Vagina (tissue), 2 donors: ENCODE data around the gene NRGN. TPM values are rescaled to one million over a fixed set of nuclear protein-coding genes. Genes with fewer than 3 reads are reported as not detected.

ENCODE experiments used
- DNase-seq, 2 donors: peaks; one replicate each; pipeline ENCODE4 v3.0.0-alpha.2; 2017; ENCODE audit errors: extremely low spot score in 2 of 2
- H3K27ac ChIP-seq: fragments of 200-600 bp; sonication (generic); one replicate; pipeline ENCODE4 v1.5.1; 2019
- H3K27me3 ChIP-seq: fragments of 200-600 bp; sonication (generic); one replicate; pipeline ENCODE4 v1.5.1; 2019
- H3K36me3 ChIP-seq, 2 donors: fragments of 200-600 bp; sonication (generic); one replicate each; pipeline ENCODE4 v1.5.1; 2017 to 2019
- H3K4me1 ChIP-seq: fragments of 200-600 bp; sonication (generic); one replicate; pipeline ENCODE4 v1.5.1; 2019
- H3K4me3 ChIP-seq, 2 donors: fragments of 200-600 bp; sonication (generic); 1 replicate in 1 of 2; 2 replicates in 1 of 2; pipeline ENCODE4 v1.5.1; 2016 to 2019
- H3K9me3 ChIP-seq: fragments of 200-600 bp; sonication (generic); one replicate; pipeline ENCODE4 v1.5.1; 2019
- CTCF ChIP-seq, 3 experiments: fragments of 450-650 bp in 2 of 3; fragments of 200-600 bp in 1 of 3; sonication (generic) in 1 of 3; IDR thresholded peaks; one replicate each; pipeline ENCODE4 v1.5.1; 2017 to 2019; ENCODE audit warnings: antibody characterized with exemption in 3 of 3, mild to moderate bottlenecking in 2 of 3, moderate library complexity in 2 of 3
- POLR2A ChIP-seq, 2 donors: fragments of 450-650 bp; IDR thresholded peaks; one replicate each; pipeline ENCODE4 v1.6.1; 2017; ENCODE audit warnings: antibody characterized with exemption in 2 of 2, mild to moderate bottlenecking in 2 of 2, moderate library complexity in 2 of 2
- POLR2AphosphoS5 ChIP-seq, 2 donors: sonication (generic); formaldehyde crosslinking; IDR thresholded peaks; one replicate each; pipeline ENCODE4 v1.9.0; 2017; ENCODE audit warnings: antibody characterized with exemption in 2 of 2, mild to moderate bottlenecking in 2 of 2, low read depth in 1 of 2; ENCODE audit not compliant: insufficient read depth in 1 of 2
- intact Hi-C: fragments of 100-400 bp; cut with DNase I; formaldehyde crosslinking; loops from one replicate; pipeline ENCODE4 v1.15.1; 2023
- total RNA-seq: library from RNA; depleted of rRNA; stranded (reverse); fragments of >200 nt; gene quantifications from one replicate; pipeline ENCODE4 v1.2.3, GENCODE V29; 2016

Gene NRGN
- total RNA-seq: 0.98 TPM

- Histone ChIP-seq H3K9me3 (no peaks in the 10 kb centered on the region), H3K4me3 (peak within 1 kb of the TSS; percentile 52 to 58), H3K27ac (no peak within 1 kb of the TSS), H3K36me3 (no peaks in the 10 kb centered on the region), H3K4me1 (peaks cover 19% of the 10 kb centered on the region), H3K27me3 (no peaks in the 10 kb centered on the region)
- DNase-seq: no peak
- no peak for TF ChIP-seq CTCF (IDR thresholded peaks at IDR 0.05)
- TF ChIP-seq POLR2AphosphoS5 (IDR thresholded peaks at IDR 0.05; ENCODE audit: insufficient read depth in 1 of 2, low read depth in 1 of 2): peak in 1 of 2 donors; percentile 36
- no peak for TF ChIP-seq POLR2A (IDR thresholded peaks at IDR 0.05)
- intact Hi-C loops: no loop called here
These were observed at the start of gene NRGN for GRCh38 chr11:124739479-124740276. TSS of gene NRGN (plus strand) at chr11:124739942. CDS start at chr11:124740085, 143 bp downstream.

GRCh38 chr11:124693142-124693541, 46.6 kb upstream of the NRGN start:
- H3K27me3 ChIP-seq: no peaks in the 10 kb centered on the region
- H3K27ac ChIP-seq: no peak overlapping the region
- TF ChIP-seq POLR2A (IDR thresholded peaks at IDR 0.05) (no peak), CTCF (IDR thresholded peaks at IDR 0.05) (no peak)
- no peaks in the 10 kb centered on the region for H3K4me1 ChIP-seq
- no peaks in the 10 kb centered on the region for H3K36me3 ChIP-seq
- DNase-seq: no peak
- H3K4me3 ChIP-seq: no peak overlapping the region
- H3K9me3 ChIP-seq: no peaks in the 10 kb centered on the region
- intact Hi-C loops: no loop called here

GRCh38 chr11:124699547-124699946, 40.2 kb upstream of the NRGN start:
- no peaks in the 10 kb centered on the region for H3K9me3 ChIP-seq
- TF ChIP-seq POLR2AphosphoS5 (IDR thresholded peaks at IDR 0.05; ENCODE audit: insufficient read depth in 1 of 2, low read depth in 1 of 2): no peak
- no peak for TF ChIP-seq CTCF (IDR thresholded peaks at IDR 0.05)
- TF ChIP-seq POLR2A (IDR thresholded peaks at IDR 0.05): no peak
- H3K4me3 ChIP-seq: no peak overlapping the region
- no peaks in the 10 kb centered on the region for H3K4me1 ChIP-seq
- H3K27ac ChIP-seq: no peak overlapping the region
- no peak for DNase-seq
- H3K36me3 ChIP-seq: no peaks in the 10 kb centered on the region
- H3K27me3 ChIP-seq: no peaks in the 10 kb centered on the region
- intact Hi-C loops: no loop called here

- no peak overlapping the region for H3K27ac ChIP-seq
- TF ChIP-seq POLR2A (IDR thresholded peaks at IDR 0.05) (no peak), POLR2AphosphoS5 (IDR thresholded peaks at IDR 0.05; ENCODE audit: insufficient read depth in 1 of 2, low read depth in 1 of 2) (no peak), CTCF (IDR thresholded peaks at IDR 0.05) (no peak)
- H3K36me3 ChIP-seq: no peaks in the 10 kb centered on the region
- no peaks in the 10 kb centered on the region for H3K4me1 ChIP-seq
- intact Hi-C loops: no loop called here
- no peaks in the 10 kb centered on the region for H3K9me3 ChIP-seq
- no peak for DNase-seq
- H3K4me3 ChIP-seq: no peak overlapping the region
- no peaks in the 10 kb centered on the region for H3K27me3 ChIP-seq
These were observed 39.7 kb upstream of the NRGN start for GRCh38 chr11:124700028-124700427.

- H3K9me3 ChIP-seq: no peaks in the 10 kb centered on the region
- H3K4me3 ChIP-seq: no peak overlapping the region
- H3K27ac ChIP-seq: no peak overlapping the region
- intact Hi-C loops: no loop called here
- TF ChIP-seq CTCF (IDR thresholded peaks at IDR 0.05) (no peak), POLR2A (IDR thresholded peaks at IDR 0.05) (no peak), POLR2AphosphoS5 (IDR thresholded peaks at IDR 0.05; ENCODE audit: insufficient read depth in 1 of 2, low read depth in 1 of 2) (no peak)
- H3K4me1 ChIP-seq: no peaks in the 10 kb centered on the region
- DNase-seq: no peak
- H3K27me3 ChIP-seq: no peaks in the 10 kb centered on the region
- H3K36me3 ChIP-seq: no peaks in the 10 kb centered on the region
These were observed 31.9 kb upstream of the NRGN start for GRCh38 chr11:124707829-124708228.
